HepG2 (cell line): ENCODE data around the gene CEP250. TPM values are rescaled to one million over a fixed set of nuclear protein-coding genes. Genes with fewer than 3 reads are reported as not detected.
A peak's percentile ranks its signal among the peaks of the same experiment; 100 is the strongest.

Source experiments
- AGO1 ChIP-seq: fragments of 200-400 bp; formaldehyde crosslinking; IDR thresholded peaks from 2 replicates; pipeline ENCODE4 v1.6.1; 2017; ENCODE audit warnings: mild to moderate bottlenecking, low read depth, low read length, moderate library complexity; ENCODE audit not compliant: poor library complexity, severe bottlenecking
- CHD4 ChIP-seq: fragments of 200-600 bp; sonication (generic); IDR thresholded peaks from 2 replicates; pipeline ENCODE4 v1.7.0; 2017; ENCODE audit warnings: mild to moderate bottlenecking, low read length, borderline replicate concordance
- EED ChIP-seq: sonication (generic); formaldehyde crosslinking; IDR thresholded peaks from 2 replicates; pipeline ENCODE4 v1.5.0; 2020; ENCODE audit warnings: mild to moderate bottlenecking, missing genetic modification reagents
- FOXM1 ChIP-seq: sonication (generic); formaldehyde crosslinking; IDR thresholded peaks from 2 replicates; pipeline ENCODE4 v1.5.0; 2020; ENCODE audit warnings: missing genetic modification reagents
- FOXO4 ChIP-seq: sonication (generic); formaldehyde crosslinking; conservative IDR thresholded peaks from 2 replicates; pipeline ENCODE4 v1.8.1; 2023; ENCODE audit warnings: missing genetic modification reagents
- GTF3A ChIP-seq: sonication (generic); formaldehyde crosslinking; conservative IDR thresholded peaks from 2 replicates; pipeline ENCODE4 v1.4.0; 2020; ENCODE audit warnings: mild to moderate bottlenecking, missing genetic modification reagents
- IKZF1 ChIP-seq: fragments of 450-650 bp; IDR thresholded peaks from 2 replicates; pipeline ENCODE4 v1.7.1; 2016
- IRF1 ChIP-seq: sonication (generic); formaldehyde crosslinking; IDR thresholded peaks from 2 replicates; pipeline ENCODE4 v1.4.0; 2020; ENCODE audit warnings: low read depth, mild to moderate bottlenecking, missing genetic modification reagents
- IRF2 ChIP-seq: IDR thresholded peaks from 2 replicates; pipeline ENCODE4 v1.6.1; 2018; ENCODE audit warnings: missing genetic modification reagents, missing compliant biosample characterization
- JDP2 ChIP-seq: sonication (generic); formaldehyde crosslinking; IDR thresholded peaks from 2 replicates; pipeline ENCODE4 v1.8.1; 2022; ENCODE audit warnings: missing genetic modification reagents, borderline replicate concordance
- NFE2L2 ChIP-seq: fragments of 150-350 bp; IDR thresholded peaks from 2 replicates; pipeline ENCODE4 v1.6.1; 2014; ENCODE audit warnings: low read length
- NFYB ChIP-seq: sonication (generic); formaldehyde crosslinking; IDR thresholded peaks from 2 replicates; pipeline ENCODE4 v1.4.0; 2020; ENCODE audit warnings: missing genetic modification reagents
- NR3C1 ChIP-seq: sonication (generic); formaldehyde crosslinking; IDR thresholded peaks from 2 replicates; pipeline ENCODE4 v1.4.0; 2020; ENCODE audit warnings: missing genetic modification reagents
- RAD21 ChIP-seq: fragments of 450-650 bp; formaldehyde crosslinking; IDR thresholded peaks from 2 replicates; pipeline ENCODE4 v1.5.0; 2020; ENCODE audit warnings: mild to moderate bottlenecking
- RFX5 ChIP-seq: IDR thresholded peaks from 2 replicates; pipeline ENCODE4 v1.6.1; 2011; ENCODE audit warnings: low read depth, low read length, improper control_type of control experiment
- SAP130 ChIP-seq: IDR thresholded peaks from 2 replicates; pipeline ENCODE4 v1.6.1; 2016; ENCODE audit warnings: low read depth
- SP2 ChIP-seq: sonication (generic); formaldehyde crosslinking; IDR thresholded peaks from 2 replicates; pipeline ENCODE4 v1.5.1; 2020; ENCODE audit warnings: mild to moderate bottlenecking, missing genetic modification reagents
- TEF ChIP-seq: sonication (generic); formaldehyde crosslinking; IDR thresholded peaks from 2 replicates; pipeline ENCODE4 v1.5.0; 2020; ENCODE audit warnings: missing genetic modification reagents
- THAP11 ChIP-seq: IDR thresholded peaks from 2 replicates; pipeline ENCODE4 v1.6.1; 2016; ENCODE audit warnings: missing biosample characterization, missing genetic modification reagents
- ZFP37 ChIP-seq: sonication (generic); formaldehyde crosslinking; IDR thresholded peaks from 2 replicates; pipeline ENCODE4 v1.4.0; 2020; ENCODE audit warnings: missing genetic modification reagents, borderline replicate concordance
- ZNF34 ChIP-seq: sonication (generic); formaldehyde crosslinking; IDR thresholded peaks from 2 replicates; pipeline ENCODE4 v1.4.0; 2020; ENCODE audit warnings: mild to moderate bottlenecking, missing genetic modification reagents, borderline replicate concordance
- ZNF530 ChIP-seq: sonication (generic); formaldehyde crosslinking; IDR thresholded peaks from 2 replicates; pipeline ENCODE4 v1.5.0; 2020; ENCODE audit warnings: low read depth, mild to moderate bottlenecking, missing genetic modification reagents
- ZNF576 ChIP-seq: sonication (generic); formaldehyde crosslinking; IDR thresholded peaks from 2 replicates; pipeline ENCODE4 v1.4.0; 2020; ENCODE audit warnings: mild to moderate bottlenecking, missing genetic modification reagents
- ZNF672 ChIP-seq: sonication (generic); formaldehyde crosslinking; IDR thresholded peaks from 2 replicates; pipeline ENCODE4 v1.8.1; 2022; ENCODE audit warnings: missing genetic modification reagents
- ZNF788 ChIP-seq: sonication (generic); formaldehyde crosslinking; IDR thresholded peaks from 2 replicates; pipeline ENCODE4 v1.5.0; 2020; ENCODE audit warnings: mild to moderate bottlenecking, missing genetic modification reagents, borderline replicate concordance
- ZNF879 ChIP-seq: sonication (generic); formaldehyde crosslinking; IDR thresholded peaks from 2 replicates; pipeline ENCODE4 v1.8.1; 2023; ENCODE audit warnings: missing genetic modification reagents
- polyA plus RNA-seq, 8 experiments: library from polyadenylated mRNA; depleted of rRNA in 3 of 8; stranded (reverse) in 7 of 8; unstranded in 1 of 8; fragments of >200 nt; fragmentation: Illumina TruSeq in 4 of 8; extraction: Trizol in 4 of 8; gene quantifications; 2 replicates each; pipeline versions ENCODE4 v1.2.1 to v1.2.3, GENCODE V29; 2011 to 2016; ENCODE audit warnings: low read depth in 4 of 8, missing spikeins in 1 of 8, mixed read lengths in 1 of 8; ENCODE audit not compliant: insufficient read depth in 1 of 8
- total RNA-seq, 5 experiments: library from RNA; depleted of rRNA; stranded (reverse); fragments of >200 nt; fragmentation: Illumina TruSeq; extraction: Trizol; gene quantifications; 2 replicates each; pipeline ENCODE4 v1.2.3, GENCODE V29; 2016; ENCODE audit warnings: low read depth in 1 of 5
- TF ChIP-seq, protein P1 (sequence below): sonication (generic); formaldehyde crosslinking; IDR thresholded peaks from 2 replicates; pipeline ENCODE4 v1.4.0; 2020; ENCODE audit warnings: missing genetic modification reagents
- TF ChIP-seq, protein P2 (sequence below): IDR thresholded peaks from 2 replicates; pipeline ENCODE4 v1.6.1; 2012; ENCODE audit warnings: inconsistent platforms

The CEP250 gene
- total and polyA plus RNA-seq, 2 of the 13 experiments (the other 11 are each of a cell fraction or from before 2014, with no cell fraction given): 28.8 to 55.3 TPM

DNA sequence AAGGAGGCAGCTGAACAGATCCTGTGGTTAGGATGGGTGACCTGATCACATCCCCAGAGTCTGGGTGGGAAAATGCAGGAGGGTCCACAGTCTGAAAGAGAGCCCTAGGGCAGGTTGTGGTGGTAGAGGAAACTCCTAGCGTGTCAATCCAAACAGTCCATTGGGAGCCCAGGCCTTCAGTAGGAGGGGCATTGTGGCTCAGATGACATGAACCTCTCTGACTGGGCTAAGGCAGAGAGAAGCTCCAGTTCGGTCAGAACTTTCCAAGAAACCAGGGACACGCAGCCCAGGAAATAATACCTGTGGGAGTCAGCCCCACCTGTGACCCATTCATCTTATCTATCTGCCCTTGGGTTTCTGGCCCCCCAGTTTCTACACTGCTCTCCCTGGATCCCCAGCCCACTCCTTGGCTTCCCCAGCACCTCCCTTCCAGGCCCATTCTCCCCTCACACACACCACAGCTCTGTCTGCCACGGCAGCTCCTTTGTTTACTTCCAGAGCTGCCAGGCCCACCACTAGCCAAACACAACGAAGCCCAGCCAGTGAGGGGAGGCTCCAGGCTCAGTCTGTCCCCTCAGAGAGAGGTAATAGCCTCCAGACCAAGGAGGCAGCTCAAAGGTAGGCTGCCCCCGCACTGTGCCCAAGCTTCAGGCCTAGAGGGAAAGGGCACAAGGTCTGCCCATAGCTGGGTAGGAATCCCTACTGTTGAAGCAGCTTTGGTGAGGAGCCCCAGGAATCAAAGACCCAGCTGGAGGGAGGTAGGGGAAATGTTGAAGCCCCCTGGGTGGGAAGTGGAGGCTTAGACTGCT is 23.6 kb upstream of the CEP250 start (continued):
- TF ChIP-seq JDP2 (CRISPR knock-in tag) (no peak), ZNF34 (CRISPR knock-in tag) (no peak), SP2 (CRISPR knock-in tag) (no peak), RFX5 (no peak), NFE2L2 (no peak), IKZF1 (no peak), ZFP37 (no peak), CHD4 (no peak), THAP11 (no peak), ZNF530 (no peak), ZNF576 (CRISPR knock-in tag) (no peak), FOXM1 (CRISPR knock-in tag) (no peak), TEF (CRISPR knock-in tag) (no peak), AGO1 (no peak), ZNF879 (no peak), GTF3A (CRISPR knock-in tag) (no peak), NR3C1 (no peak), FOXO4 (no peak), RAD21 (CRISPR knock-in tag) (no peak), IRF1 (no peak), SAP130 (peak; percentile 67), NFYB (CRISPR knock-in tag) (no peak), EED (CRISPR knock-in tag) (no peak), ZNF788 (CRISPR knock-in tag) (no peak), IRF2 (CRISPR knock-in tag) (0 out of 2 replicates have a peak, but pooled peaks have one; percentile 20), ZNF672 (CRISPR knock-in tag) (no peak)
- TF ChIP-seq, protein P1, sequence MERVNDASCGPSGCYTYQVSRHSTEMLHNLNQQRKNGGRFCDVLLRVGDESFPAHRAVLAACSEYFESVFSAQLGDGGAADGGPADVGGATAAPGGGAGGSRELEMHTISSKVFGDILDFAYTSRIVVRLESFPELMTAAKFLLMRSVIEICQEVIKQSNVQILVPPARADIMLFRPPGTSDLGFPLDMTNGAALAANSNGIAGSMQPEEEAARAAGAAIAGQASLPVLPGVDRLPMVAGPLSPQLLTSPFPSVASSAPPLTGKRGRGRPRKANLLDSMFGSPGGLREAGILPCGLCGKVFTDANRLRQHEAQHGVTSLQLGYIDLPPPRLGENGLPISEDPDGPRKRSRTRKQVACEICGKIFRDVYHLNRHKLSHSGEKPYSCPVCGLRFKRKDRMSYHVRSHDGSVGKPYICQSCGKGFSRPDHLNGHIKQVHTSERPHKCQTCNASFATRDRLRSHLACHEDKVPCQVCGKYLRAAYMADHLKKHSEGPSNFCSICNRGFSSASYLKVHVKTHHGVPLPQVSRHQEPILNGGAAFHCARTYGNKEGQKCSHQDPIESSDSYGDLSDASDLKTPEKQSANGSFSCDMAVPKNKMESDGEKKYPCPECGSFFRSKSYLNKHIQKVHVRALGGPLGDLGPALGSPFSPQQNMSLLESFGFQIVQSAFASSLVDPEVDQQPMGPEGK: peak; percentile 72
- TF ChIP-seq, protein P2, sequence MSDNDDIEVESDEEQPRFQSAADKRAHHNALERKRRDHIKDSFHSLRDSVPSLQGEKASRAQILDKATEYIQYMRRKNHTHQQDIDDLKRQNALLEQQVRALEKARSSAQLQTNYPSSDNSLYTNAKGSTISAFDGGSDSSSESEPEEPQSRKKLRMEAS: no peak
